Right lobe of liver (tissue), 4 donors: ENCODE results near the gene FBLIM1.

Experiments used
- POLR2A ChIP-seq: fragments of 450-650 bp; IDR thresholded peaks from one replicate; pipeline ENCODE4 v1.6.1; 2017; ENCODE audit warnings: antibody characterized with exemption, mild to moderate bottlenecking
- TF ChIP-seq, protein P1 (sequence below), 4 donors: fragments of 200-600 bp in 3 of 4; fragments of 450-650 bp in 1 of 4; IDR thresholded peaks; one replicate each; pipeline versions ENCODE4 v1.5.1 to v1.8.0; 2016 to 2022; ENCODE audit warnings: antibody characterized with exemption in 4 of 4, mild to moderate bottlenecking in 2 of 4
- donor health status: DM: no; HTN: no; CAD: no.
- donor health status: DM: no; HTN: no; CAD: no.
- donor health status: DM: no; HTN: yes; CAD: no.

- TF ChIP-seq, protein P1, sequence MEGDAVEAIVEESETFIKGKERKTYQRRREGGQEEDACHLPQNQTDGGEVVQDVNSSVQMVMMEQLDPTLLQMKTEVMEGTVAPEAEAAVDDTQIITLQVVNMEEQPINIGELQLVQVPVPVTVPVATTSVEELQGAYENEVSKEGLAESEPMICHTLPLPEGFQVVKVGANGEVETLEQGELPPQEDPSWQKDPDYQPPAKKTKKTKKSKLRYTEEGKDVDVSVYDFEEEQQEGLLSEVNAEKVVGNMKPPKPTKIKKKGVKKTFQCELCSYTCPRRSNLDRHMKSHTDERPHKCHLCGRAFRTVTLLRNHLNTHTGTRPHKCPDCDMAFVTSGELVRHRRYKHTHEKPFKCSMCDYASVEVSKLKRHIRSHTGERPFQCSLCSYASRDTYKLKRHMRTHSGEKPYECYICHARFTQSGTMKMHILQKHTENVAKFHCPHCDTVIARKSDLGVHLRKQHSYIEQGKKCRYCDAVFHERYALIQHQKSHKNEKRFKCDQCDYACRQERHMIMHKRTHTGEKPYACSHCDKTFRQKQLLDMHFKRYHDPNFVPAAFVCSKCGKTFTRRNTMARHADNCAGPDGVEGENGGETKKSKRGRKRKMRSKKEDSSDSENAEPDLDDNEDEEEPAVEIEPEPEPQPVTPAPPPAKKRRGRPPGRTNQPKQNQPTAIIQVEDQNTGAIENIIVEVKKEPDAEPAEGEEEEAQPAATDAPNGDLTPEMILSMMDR (IDR thresholded peaks at IDR 0.05): no peak
- no peak for TF ChIP-seq POLR2A
Measured at GRCh38 chr1:15835205-15835740, 76.7 kb downstream of the FBLIM1 start.
